ENCODE results near the gene RTL10.

Gene RTL10

DNA sequence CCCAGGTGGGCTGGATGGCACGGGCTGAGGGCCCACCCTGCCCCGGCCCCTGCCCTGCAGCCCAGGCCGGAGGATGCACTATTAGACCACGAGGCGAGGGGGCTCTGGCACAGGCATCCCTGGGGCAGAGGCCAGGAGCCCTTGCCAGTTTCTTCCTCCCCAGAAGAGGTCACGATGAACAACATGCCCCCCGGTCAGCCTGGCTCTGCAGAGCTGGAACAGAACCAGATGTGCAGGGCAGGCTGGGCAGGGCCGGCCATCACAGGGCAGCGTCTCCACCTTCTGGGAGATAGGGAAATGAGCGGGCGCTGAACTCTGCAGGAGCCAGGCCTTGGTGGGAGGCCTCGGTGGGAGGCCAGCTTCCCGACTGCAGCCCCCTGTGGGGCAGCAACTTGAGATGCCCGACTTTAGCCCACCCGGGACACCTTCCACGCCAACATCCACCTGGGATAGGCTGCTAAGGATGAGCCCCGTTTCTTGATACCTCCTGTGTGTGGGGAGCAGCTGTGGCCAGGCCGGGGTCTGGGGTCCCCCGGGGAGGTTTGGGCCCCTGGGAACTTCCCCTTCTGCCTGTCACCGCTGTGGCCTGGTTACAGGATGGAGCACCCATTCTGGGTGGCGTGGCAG is 21.8 kb upstream of the RTL10 start:
- DNase-seq (ENCODE audit: low read depth, low spot score), result no peak

DNA sequence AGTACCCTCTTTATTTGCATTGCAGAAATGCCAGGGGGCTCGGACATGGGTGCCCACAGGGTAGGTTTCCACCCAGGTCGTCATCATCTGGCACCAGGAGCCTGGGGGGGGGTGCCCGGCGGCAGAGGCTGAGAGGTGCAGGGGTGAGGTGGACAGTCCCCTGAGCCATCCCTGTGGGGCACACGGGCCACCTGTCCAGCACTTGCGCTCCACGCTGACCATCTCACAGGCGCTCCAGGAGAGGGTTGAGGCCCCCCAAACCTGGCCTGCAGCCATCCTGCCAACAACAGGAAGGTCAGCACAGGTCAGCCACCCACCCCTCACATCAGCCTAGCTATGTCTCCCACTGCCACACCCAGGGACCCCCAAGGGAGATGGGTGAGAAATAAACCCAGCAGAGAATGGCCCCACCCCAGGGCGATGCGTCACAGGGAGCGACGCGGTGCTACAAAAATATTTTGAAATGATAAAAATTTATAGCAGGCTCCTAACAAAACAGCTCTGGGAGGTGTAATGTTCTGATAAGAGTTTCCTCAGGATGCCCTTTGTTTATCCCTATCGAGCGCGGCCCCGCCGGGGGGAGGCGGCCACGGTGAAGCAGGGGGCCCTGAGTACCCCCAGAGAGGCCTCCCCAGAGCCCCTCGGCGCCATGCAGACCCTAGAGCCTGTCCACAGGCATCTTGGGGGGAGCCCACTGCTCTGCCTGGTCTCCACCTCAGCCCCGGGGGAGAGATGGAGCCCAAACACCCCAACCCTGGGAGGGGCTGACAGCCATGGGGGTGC is 21.0 kb upstream of the RTL10 start:
- no peak for DNase-seq (ENCODE audit: low read depth, low spot score)

- no peak for DNase-seq (ENCODE audit: low read depth, low spot score)
These were observed 20.4 kb upstream of the RTL10 start for GRCh38 chr22:19875061-19875530.

DNA sequence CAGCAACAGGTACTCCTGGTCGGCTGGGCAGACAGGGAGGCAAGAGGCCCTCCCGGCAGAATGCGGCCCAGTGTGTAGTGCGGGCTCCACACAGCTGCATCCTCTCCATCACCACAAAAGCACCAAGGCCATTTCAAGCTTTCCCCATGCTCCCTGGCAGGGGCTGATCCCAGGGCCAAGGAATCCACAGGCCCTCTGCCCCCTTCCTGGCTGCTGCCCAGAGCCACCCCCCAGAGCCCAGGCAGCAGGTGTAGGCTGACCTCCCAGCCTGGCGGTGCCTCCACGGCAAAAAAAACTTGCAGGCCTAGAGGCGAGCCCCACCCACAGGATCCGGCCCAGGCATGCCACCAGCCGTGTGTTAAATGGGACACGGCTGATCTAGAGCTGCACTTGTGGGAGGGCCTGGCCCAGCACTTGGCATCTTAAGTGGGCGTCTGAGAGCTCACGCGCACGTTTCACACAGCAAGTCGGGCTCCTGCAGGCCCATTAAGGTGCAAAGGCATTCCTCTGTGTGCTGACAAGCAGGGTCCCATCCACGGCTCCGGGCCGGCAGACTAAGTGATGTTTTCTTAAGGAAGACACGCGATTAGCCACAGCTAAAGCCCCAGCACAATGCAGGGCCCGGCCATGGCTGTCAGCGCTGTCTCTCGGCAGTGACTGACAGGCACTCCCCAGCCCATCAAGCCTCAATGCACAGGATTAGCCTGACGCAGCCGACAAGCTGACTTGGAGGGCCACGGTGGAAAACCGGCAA is 19.8 kb upstream of the RTL10 start:
- DNase-seq (ENCODE audit: low read depth, low spot score), result no peak

DNA sequence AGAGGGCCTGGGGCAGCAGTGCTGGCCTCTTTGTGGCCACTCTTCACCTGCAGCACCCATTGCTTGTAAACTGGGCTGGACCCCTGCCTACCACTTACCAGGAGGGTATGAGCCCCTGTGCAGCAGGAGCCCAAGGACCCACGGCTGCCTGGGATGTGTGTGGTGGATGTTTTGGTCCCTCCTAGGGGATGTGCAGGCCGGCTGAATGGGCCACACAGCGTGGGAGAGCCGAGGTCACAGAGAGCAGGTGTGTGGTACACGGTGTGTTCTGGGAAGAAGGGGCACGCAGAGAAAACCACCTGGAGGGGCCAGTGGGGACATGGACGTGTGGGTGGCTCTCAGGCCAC is 19.3 kb upstream of the RTL10 start:
- no peak for DNase-seq (ENCODE audit: low read depth, low spot score)

GRCh38 chr22:19873138-19873959 is 18.7 kb upstream of the RTL10 start:
- DNase-seq (ENCODE audit: low read depth, low spot score), result no peak

DNA sequence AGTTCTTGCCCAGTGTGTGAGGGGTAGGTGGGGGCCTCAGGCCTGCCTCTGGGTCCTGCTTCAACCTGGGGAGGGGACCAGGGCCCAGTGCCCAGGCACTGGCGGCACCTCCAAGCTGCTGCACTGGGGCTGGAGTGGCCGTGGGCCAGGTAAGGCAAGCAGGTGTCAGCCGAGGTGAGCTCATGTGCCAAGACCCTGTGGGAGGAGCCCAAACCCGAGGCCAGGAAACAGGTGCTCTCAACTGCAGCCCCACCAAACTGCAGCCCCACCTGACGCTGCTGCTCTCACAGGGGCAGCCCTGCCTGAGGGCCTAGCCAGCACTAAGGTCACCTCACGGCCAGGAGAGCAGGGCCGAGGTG is 18.1 kb upstream of the RTL10 start:
- DNase-seq (ENCODE audit: low read depth, low spot score), result peak; percentile 4

DNA sequence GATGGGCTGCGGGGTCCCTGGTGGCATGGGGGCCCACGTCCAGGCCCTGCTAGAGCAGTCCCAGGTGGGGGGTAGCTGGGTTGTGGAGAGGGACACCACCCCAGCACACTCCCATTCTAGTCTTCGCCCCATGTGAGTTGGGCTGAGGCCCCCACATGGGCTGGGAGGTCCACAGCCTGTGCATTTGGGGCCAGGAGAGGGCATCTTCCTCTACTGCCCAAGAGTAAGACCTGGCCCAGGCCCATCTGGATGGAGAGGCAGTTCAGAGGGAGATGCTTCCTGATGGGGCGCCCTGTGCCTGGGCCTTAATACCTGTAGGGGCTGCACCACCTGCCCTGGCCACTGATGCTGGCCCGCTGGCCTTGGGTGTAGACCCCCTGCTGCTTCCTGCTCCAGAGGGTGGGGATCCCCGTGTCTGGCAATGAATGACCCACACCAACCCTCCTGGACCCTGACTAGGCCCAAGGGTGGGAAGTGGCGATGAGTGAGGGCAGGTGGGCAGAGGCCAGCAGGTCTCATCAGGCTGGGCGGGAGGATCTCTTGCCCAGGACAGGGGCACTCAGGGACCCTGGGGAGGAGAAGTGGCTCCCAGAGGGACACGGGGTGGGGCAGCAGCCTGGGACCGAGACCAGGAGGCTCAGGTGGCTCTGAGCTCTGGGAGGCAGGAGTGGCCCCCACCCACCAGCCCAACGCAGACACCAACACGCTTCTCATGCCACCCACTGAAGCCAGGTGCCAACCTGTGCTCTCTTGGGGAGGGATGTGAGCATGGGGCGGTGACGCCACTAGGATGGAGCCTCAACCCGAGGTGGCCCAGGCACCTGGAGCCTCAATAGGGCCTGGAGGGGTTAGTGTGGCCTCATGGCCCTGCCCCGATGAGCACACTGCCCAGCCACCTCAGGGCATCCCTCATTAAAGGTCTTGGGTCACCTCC is 17.4 kb upstream of the RTL10 start:
- peak; percentile 1 for DNase-seq (ENCODE audit: low read depth, low spot score)

DNA sequence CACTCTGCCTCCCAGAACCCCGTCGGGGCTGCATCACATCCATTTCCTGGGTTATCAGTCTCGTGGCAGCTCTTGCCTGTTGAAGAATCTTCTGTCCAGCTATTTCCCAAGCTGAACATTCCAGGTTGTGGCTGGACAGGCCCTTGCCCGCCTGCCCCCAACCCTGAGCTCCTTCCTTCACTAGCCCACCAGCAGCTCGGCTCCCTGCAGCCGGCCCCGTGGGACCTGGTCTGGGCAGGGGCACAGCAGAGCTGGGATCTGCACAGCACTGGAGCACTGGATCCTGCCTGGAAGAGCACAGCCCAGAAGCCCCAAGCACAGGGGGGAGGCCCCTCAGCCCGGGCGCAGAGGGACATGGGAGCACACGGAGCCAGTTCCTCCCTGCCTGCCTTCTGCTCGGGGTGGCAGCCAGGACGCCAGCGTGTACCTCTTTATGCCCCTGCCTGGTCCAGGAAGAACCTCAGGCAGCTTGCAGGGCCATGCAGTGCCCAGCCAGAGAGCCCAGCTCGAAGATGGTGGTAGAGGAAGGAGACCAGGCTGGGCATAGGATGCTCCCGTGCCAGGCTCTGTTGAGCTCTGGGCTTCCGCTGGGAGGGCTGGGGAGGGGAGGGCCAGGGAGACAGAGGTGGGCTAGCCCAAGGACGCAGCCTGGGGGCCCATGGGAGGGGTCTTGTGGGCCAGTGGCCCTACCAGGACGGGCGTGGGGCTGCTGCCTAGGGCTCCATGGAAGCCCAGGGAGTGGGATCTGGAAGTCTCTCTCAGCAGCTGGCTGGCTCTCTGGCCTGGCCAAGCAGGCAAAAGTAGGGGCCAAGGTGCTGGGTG is 16.6 kb upstream of the RTL10 start:
- DNase-seq (ENCODE audit: low read depth, low spot score), result peak; percentile 5

GRCh38 chr22:19870153-19871022 is 15.7 kb upstream of the RTL10 start:
- peak; percentile 1 for DNase-seq (ENCODE audit: low read depth, low spot score)

GRCh38 chr22:19869497-19870152 is 15.0 kb upstream of the RTL10 start:
- DNase-seq (ENCODE audit: low read depth, low spot score), result peak; percentile 1

DNA sequence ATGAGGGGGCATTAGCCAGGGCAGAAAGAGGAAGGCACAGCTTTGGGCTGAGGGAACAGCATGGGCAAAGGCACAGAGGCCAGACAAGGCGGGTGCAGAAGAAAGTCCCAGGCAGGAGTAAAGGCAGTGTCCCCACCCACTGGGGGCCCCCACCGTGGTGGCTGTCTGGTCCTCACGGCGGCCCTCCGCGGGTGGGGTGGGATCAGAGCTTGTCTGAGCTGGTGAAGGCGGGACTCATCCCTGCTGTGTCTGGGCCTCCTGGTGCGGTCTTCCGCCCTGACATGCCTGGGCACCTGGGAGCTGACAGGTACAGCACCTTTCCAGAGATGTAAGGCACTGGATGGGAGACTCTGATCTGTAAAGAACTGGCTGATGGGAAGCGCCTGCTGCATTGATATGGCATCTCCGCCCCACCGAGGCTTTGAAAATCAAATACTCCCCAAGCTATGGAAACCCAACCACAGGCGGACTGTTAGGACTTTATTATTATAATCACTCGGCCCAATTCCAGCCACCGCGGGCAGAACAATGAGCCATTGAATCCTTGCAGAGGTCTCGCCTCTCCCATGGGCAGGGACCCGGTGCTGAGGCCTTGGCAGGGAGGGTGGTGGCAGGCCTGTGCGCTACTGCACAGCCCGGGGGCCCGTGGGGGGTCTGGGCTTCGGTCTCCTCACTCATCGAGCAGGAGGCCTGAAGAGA is 14.2 kb upstream of the RTL10 start:
- DNase-seq (ENCODE audit: low read depth, low spot score), result peak; percentile 2

GRCh38 chr22:19868333-19868732 is 13.7 kb upstream of the RTL10 start:
- peak; percentile 4 for DNase-seq (ENCODE audit: low read depth, low spot score)

DNA sequence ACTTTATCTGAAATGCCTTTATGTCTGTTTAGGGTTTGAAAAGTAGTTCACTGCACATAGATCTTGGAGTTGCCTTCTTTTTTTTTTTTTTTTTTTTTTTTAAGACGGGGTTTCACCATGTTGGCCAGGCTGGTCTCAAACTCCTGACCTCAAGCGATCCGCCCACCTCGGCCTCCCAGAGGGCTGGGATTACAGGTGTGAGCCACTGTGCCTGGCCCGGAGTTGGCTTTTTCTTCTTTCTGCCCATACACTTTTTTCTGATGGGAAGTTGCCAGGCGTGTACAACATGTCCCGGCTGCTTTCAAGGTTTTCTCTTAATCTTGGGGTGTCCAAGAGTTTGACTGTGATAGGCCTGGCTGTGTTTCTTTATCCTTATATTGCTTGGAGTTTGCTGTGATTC is 12.9 kb upstream of the RTL10 start:
- no peak for DNase-seq (ENCODE audit: low read depth, low spot score)

- DNase-seq (ENCODE audit: low read depth, low spot score), result no peak
These were observed 12.0 kb upstream of the RTL10 start for GRCh38 chr22:19866665-19867009.

DNA sequence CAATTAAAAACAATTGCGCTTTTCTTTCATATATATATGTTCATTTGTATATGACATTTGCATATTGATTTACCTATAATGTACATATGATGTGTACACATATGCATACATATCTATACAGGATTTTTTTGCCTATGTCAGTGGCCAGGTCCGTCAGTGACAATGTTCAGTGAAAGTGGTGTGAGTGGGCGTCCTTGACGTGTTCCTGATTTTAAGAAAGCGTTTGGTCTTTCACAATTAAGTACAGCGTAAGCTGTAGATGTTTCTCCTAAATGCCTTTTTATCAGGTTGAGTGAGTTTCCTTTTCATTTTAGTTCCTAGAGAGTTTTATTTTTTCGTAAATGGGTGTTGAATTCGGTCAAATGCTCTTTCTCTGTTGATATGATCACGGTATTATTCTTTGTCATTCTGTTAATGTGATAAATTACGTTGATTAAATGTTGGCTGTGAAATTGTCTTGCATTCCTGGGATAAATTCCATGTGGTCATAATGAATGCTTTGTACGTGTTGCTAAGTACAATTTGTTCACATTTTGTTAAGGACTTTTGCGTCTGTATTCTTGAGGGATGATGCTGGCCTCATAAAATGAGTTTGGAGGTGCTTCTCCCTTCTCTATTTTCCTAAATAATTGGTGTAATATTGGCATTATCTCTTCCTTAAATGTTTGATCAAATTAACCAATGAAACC is 10.6 kb upstream of the RTL10 start:
- DNase-seq (ENCODE audit: low read depth, low spot score), result no peak

GRCh38 chr22:19864538-19865106 is 9.9 kb upstream of the RTL10 start:
- DNase-seq (ENCODE audit: low read depth, low spot score), result no peak
